ENCODE measurements around the gene ATP1A4.

DNA sequence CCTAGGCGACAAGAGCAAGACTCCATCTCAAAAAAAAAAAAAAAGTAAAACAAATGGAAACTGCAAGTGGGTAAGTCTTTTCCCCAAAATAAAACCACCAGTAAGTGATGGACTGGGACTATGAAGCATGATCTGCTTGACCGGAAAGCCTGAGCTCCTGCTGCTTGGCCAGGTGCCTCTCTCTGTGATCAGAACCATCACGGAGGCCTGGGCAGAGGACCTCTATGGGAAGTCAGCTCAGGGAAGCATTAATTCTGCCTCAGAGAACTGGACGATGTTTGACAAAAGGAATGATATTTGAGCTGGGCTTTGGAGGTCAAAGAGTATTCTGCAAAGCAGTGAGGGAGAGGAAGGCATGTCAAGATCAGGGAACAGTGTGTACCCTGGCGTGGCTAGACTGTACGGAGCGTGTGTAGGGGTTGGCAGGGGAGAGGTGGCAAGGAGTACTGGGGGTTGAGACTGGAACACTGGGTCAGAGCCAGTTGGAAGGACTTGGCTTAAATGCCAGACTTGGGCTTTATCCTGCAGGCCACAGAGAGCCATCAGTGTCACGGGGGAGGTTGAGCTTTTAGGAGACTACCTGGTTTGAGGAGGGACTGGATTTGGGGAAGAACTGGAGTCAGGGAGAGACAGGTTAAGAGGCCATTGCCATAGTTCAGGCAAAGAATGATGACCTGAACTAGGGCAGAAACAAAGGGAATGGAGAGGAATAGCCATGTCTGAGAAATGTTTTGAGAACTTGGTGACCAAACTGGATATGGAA, 19.4 kb upstream of the ATP1A4 start:
- TF ChIP-seq CTCF (IDR thresholded peaks at IDR 0.05; ENCODE audit: low read depth, low read length, missing input control) (no peak), YY1 (IDR thresholded peaks at IDR 0.05) (no peak), FOXA1 (IDR thresholded peaks at IDR 0.05) (no peak), ATF3 (IDR thresholded peaks at IDR 0.05) (no peak)
